ENCODE results near the gene TRPM1.
A peak's percentile ranks its signal among the peaks of the same experiment; 100 is the strongest.

TRPM1 gene

DNA sequence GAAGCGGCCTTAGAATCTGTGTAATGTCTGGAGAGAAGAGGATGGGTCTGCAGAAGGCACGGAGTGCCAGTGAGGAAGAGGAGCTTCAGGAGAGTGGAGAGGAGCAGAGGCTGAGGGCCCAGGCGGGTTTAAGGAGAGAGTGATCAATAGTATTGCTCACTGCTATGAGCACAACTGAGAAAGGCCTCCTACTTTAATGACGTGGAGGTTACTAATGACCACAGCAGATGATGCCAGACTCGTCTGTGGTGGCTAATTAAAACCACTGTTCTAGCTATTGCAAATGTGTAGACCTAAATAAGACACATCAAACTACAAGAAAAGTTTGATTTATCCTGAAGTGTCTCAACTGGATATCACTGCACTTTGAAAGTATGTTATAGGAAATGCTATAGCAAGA, 143.3 kb downstream of the TRPM1 start:
- TF ChIP-seq POLR2A (IDR thresholded peaks at IDR 0.05; ENCODE audit: low read length), result no peak
- no peak for TF ChIP-seq GATA1 (IDR thresholded peaks at IDR 0.05; ENCODE audit: low read depth, low read length)
- no peak for DNase-seq

DNA sequence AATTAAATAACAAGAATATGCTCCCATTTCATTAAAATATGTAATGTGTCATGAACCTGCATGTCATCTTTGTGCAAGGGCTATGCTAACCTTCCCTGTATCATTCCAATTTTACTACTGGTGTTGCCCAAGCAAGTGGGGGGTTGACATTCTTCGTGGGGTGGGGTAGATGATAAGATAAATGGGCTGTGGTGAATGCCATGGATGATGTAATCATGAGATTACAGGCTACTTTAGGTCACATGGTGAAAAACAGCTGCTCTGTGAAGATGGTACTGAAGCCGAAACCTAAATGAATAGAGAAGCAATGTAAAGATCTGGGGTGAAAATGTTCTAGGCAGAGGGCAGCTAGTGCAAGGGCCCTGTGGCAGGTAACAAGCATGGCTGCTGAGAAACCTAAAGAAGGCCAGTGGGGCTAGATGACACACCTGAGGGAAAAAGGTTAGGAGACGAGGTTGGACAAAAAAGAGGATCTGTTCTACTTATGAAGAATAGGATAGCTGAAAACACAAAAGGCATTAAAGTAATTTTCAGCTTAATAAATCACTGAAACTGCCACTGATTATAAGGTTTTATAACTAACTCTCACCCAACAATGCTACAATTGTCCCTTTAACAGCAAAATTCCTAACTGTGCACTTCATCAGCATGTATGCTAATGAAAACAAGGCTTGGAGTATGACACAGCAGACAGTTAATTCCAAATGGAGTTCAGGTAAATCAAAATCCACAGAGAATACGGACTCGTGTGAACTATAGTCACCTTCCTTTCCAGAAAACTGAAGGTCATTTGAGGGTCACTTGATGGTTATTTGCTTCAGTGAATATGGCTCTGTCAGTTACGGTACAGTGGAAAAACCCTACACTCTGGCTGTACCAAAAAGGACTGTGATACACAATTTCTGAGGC, 145.1 kb downstream of the TRPM1 start:
- peak; percentile 71 to 76 for DNase-seq

GRCh38 chr15:30954674-30955073, 146.9 kb downstream of the TRPM1 start:
- peak in 1 of 2 experiments; percentile 47 for DNase-seq
- TF ChIP-seq GATA1 (IDR thresholded peaks at IDR 0.05; ENCODE audit: low read depth, low read length) (no peak), POLR2A (IDR thresholded peaks at IDR 0.05; ENCODE audit: low read length) (no peak)

More for the DNA sequence above, 145.1 kb downstream of the TRPM1 start:
- TF ChIP-seq GATA1 (IDR thresholded peaks at IDR 0.05; ENCODE audit: low read depth, low read length) (no peak), POLR2A (IDR thresholded peaks at IDR 0.05; ENCODE audit: low read length) (no peak)

GRCh38 chr15:30953731-30954378, 147.7 kb downstream of the TRPM1 start:
- peak; percentile 90 to 93 for DNase-seq
- TF ChIP-seq GATA1 (IDR thresholded peaks at IDR 0.05; ENCODE audit: low read depth, low read length) (no peak), POLR2A (IDR thresholded peaks at IDR 0.05; ENCODE audit: low read length) (no peak)

GRCh38 chr15:30953183-30953582, 148.3 kb downstream of the TRPM1 start:
- DNase-seq, result peak in 1 of 2 experiments; percentile 13
- TF ChIP-seq GATA1 (IDR thresholded peaks at IDR 0.05; ENCODE audit: low read depth, low read length) (no peak), POLR2A (IDR thresholded peaks at IDR 0.05; ENCODE audit: low read length) (no peak)

Measured in erythroblast (primary cell).